ENCODE measurements around the gene C12orf43. TPM values are rescaled to one million over a fixed set of nuclear protein-coding genes. Genes with fewer than 3 reads are reported as not detected.

C12orf43 gene
- total and polyA plus RNA-seq, 2 of the 4 experiments (the other 2 are of a cell fraction): 12.5 to 13.5 TPM

DNA sequence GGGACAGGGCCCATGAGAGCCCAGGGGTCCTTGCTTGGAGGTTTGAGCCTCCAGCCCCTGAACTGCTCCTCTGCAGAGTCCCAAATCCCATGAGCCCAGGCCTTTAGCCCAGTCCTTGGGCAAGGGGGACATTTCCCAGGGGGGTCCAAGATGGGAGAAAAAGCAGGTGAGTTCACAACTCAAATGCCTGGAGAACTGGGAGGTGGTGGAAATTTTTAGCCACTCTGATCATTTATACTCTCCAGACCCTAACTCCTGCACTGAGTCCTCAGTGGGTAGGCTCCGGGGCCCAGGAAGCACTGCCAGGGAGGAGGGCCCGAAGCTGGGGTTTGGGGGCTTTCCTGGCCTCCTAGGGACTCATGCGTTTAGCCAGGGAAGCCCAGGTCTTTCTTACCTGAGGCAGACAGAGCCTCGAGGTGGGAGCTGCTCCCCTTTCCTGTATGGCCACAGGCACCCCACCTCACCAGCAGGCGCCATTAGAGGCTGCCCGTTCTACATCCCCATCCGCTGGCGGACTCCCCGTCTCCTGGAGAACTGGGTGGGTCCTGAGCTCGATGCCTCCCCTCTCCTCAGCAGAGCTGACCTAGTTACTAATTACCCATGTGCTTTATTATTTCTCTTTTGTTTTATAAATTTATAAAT lies 36.9 kb downstream of the C12orf43 start:
- Histone ChIP-seq H2BK5ac (ENCODE audit: low read depth, low read length, poor library complexity, severe bottlenecking) (no peak overlapping the region), H3K9ac (ENCODE audit: low read depth, low read length) (no peak overlapping the region), H3K4ac (ENCODE audit: low read depth, low read length) (no peak overlapping the region), H3K27me3 (ENCODE audit: control insufficient read depth, insufficient read depth, low read length) (peaks cover 7% of the 10 kb centered on the region), H2BK15ac (ENCODE audit: low read depth, low read length) (no peak overlapping the region), H4K20me1 (ENCODE audit: insufficient read depth, low read length) (no peaks in the 10 kb centered on the region), H3K18ac (ENCODE audit: low read depth, low read length) (no peak overlapping the region), H4K8ac (ENCODE audit: low read depth in 2 of 2, low read length in 2 of 2) (no peak overlapping the region), H3K27ac (ENCODE audit: insufficient read depth, low read length) (no peak overlapping the region), H3K9me3 (ENCODE audit: control insufficient read depth, insufficient read depth, low read length) (no peaks in the 10 kb centered on the region; the same call in 1 of the 2 replicates), H2BK20ac (ENCODE audit: low read depth, low read length) (no peak overlapping the region), H2AFZ (replicated peaks; ENCODE audit: low read length, poor library complexity) (no peak overlapping the region), H3K4me3 (ENCODE audit: insufficient read depth, low read depth, low read length) (no peak overlapping the region), H4K91ac (ENCODE audit: insufficient read depth, low read depth, low read length) (no peak overlapping the region), H3K56ac (ENCODE audit: extremely low read depth, insufficient read depth, low read length) (no peak overlapping the region), H3K23ac (ENCODE audit: low read depth, low read length) (no peak overlapping the region), H3K14ac (replicated peaks; ENCODE audit: low read depth, low read length) (no peak overlapping the region), H3K36me3 (ENCODE audit: control insufficient read depth, insufficient read depth, low read length) (no peaks in the 10 kb centered on the region), H2AK9ac (replicated peaks; ENCODE audit: low read depth, low read length, poor library complexity) (no peak overlapping the region), H3K79me1 (ENCODE audit: low read depth in 1 of 2, low read length in 2 of 2) (no peaks in the 10 kb centered on the region), H3K9me1 (ENCODE audit: insufficient read depth, low read length) (no peaks in the 10 kb centered on the region), H2AK5ac (ENCODE audit: low read depth, low read length) (no peak overlapping the region), H4K5ac (ENCODE audit: low read depth, low read length) (no peak overlapping the region), H2BK120ac (ENCODE audit: low read depth, low read length) (no peak overlapping the region), H3K4me2 (ENCODE audit: low read depth, low read length) (no peak overlapping the region), H3K4me1 (ENCODE audit: control insufficient read depth, insufficient read depth, low read length) (no peaks in the 10 kb centered on the region)
- intact Hi-C loops (cut with micrococcal nuclease): no loop called here
- POLR2A ChIA-PET (ENCODE audit: unreplicated experiment): no interaction called here
- DNase-seq: no peak
- in situ Hi-C loops (cut with MboI; ENCODE audit: low sequenced_read_pairs): no loop called here
- TF ChIP-seq RCOR1 (IDR thresholded peaks at IDR 0.05; ENCODE audit: insufficient replicate concordance, low read length) (no peak), MAZ (IDR thresholded peaks at IDR 0.05; ENCODE audit: borderline replicate concordance, low read depth, low read length) (no peak), RFX5 (IDR thresholded peaks at IDR 0.05; ENCODE audit: low read depth, low read length) (no peak), SMC3 (IDR thresholded peaks at IDR 0.05; ENCODE audit: low read depth, low read length) (no peak), MXI1 (IDR thresholded peaks at IDR 0.05; ENCODE audit: borderline replicate concordance, low read depth, low read length) (no peak), BHLHE40 (IDR thresholded peaks at IDR 0.05; ENCODE audit: low read depth, low read length) (no peak), POLR2A (IDR thresholded peaks at IDR 0.05; ENCODE audit: low read depth, low read length) (no peak), FOS (IDR thresholded peaks at IDR 0.05; ENCODE audit: low read depth, low read length) (no peak), RAD21 (IDR thresholded peaks at IDR 0.05; ENCODE audit: low read length) (no peak), NFE2L2 (IDR thresholded peaks at IDR 0.05; ENCODE audit: low read depth, low read length) (no peak), MAFK (IDR thresholded peaks at IDR 0.05; ENCODE audit: low read depth, low read length) (no peak), CEBPB (IDR thresholded peaks at IDR 0.05; ENCODE audit: low read depth, low read length) (no peak)
- TF ChIP-seq, protein P1, sequence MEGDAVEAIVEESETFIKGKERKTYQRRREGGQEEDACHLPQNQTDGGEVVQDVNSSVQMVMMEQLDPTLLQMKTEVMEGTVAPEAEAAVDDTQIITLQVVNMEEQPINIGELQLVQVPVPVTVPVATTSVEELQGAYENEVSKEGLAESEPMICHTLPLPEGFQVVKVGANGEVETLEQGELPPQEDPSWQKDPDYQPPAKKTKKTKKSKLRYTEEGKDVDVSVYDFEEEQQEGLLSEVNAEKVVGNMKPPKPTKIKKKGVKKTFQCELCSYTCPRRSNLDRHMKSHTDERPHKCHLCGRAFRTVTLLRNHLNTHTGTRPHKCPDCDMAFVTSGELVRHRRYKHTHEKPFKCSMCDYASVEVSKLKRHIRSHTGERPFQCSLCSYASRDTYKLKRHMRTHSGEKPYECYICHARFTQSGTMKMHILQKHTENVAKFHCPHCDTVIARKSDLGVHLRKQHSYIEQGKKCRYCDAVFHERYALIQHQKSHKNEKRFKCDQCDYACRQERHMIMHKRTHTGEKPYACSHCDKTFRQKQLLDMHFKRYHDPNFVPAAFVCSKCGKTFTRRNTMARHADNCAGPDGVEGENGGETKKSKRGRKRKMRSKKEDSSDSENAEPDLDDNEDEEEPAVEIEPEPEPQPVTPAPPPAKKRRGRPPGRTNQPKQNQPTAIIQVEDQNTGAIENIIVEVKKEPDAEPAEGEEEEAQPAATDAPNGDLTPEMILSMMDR (conservative IDR thresholded peaks at IDR 0.05; ENCODE audit: low read depth, low read length): no peak
- TF ChIP-seq, protein P2, sequence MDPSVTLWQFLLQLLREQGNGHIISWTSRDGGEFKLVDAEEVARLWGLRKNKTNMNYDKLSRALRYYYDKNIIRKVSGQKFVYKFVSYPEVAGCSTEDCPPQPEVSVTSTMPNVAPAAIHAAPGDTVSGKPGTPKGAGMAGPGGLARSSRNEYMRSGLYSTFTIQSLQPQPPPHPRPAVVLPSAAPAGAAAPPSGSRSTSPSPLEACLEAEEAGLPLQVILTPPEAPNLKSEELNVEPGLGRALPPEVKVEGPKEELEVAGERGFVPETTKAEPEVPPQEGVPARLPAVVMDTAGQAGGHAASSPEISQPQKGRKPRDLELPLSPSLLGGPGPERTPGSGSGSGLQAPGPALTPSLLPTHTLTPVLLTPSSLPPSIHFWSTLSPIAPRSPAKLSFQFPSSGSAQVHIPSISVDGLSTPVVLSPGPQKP (IDR thresholded peaks at IDR 0.05; ENCODE audit: borderline replicate concordance, low read depth, low read length): no peak
- 94% methylated on average over 3 of the region's 10 CpGs; no CpG with 5 or more reads in 1 of the 2 experiments for WGBS, 2 experiments (ENCODE audit: extremely low coverage in 2 of 2, insufficient read length in 1 of 2)
- dilution Hi-C loops (cut with HindIII; ENCODE audit: low sequenced_read_pairs, unreplicated experiment): no loop called here
- CTCF ChIA-PET: no interaction called here
- BruUV-seq (replicated peaks): no TSS peak
- no peak for ATAC-seq (ENCODE audit: low read depth)
